SK-N-SH (cell line): ENCODE data around the gene PTPRS. TPM values are rescaled to one million over a fixed set of nuclear protein-coding genes. Genes with fewer than 3 reads are reported as not detected.
A peak's percentile ranks its signal among the peaks of the same experiment; 100 is the strongest.

ENCODE experiments used
- CTCF ChIA-PET: fragments of 300-600, 350-600 bp; formaldehyde crosslinking; extraction: SDS; loops from one replicate; lab custom pipeline; 2021; lab: Yijun Ruan, JAX
- POLR2A ChIA-PET: fragments of 350-600 bp; sonication (Branson Sonifier 250); formaldehyde crosslinking; extraction: SDS; loops from one replicate; lab custom pipeline; 2020; ENCODE audit warnings: antibody characterized with exemption, inconsistent platforms; lab: Yijun Ruan, JAX
- DNase-seq: peaks from one replicate; pipeline ENCODE4 v3.0.0; 2012
- H2AFZ ChIP-seq: fragments of 200-600 bp; sonication (generic); 2 replicates; pipeline ENCODE4 v1.8.1; 2016; ENCODE audit warnings: antibody characterized with exemption, mild to moderate bottlenecking, low read depth
- H3F3A ChIP-seq: fragments of 200-600 bp; sonication (generic); replicated peaks from 2 replicates; pipeline ENCODE3; 2016; ENCODE audit warnings: antibody characterized with exemption, mild to moderate bottlenecking; ENCODE audit not compliant: insufficient read depth
- H3K27ac ChIP-seq, 2 experiments: fragments of 200-500 bp in 1 of 2; fragments of 200-600 bp in 1 of 2; sonication (Bioruptor generic) in 1 of 2; sonication (generic), shearing (Covaris generic) in 1 of 2; 2 replicates each; pipeline versions ENCODE4 v1.5.1 to v1.6.1; 2014 to 2016; ENCODE audit warnings: low read depth in 2 of 2, inconsistent platforms in 1 of 2, low read length in 1 of 2, mild to moderate bottlenecking in 1 of 2, mixed read lengths in 1 of 2
- H3K27me3 ChIP-seq: fragments of 200-600 bp; sonication (generic), shearing (Covaris generic); 2 replicates; pipeline ENCODE4 v1.6.1; 2016; ENCODE audit warnings: mixed run types; ENCODE audit not compliant: insufficient read depth
- H3K36me3 ChIP-seq, 2 experiments: fragments of 200-500 bp in 1 of 2; fragments of 200-600 bp in 1 of 2; sonication (Bioruptor generic) in 1 of 2; sonication (generic) in 1 of 2; replicated peaks in 1 of 2; 2 replicates each; pipeline versions ENCODE3 to v1.5.1; 2014 to 2016; ENCODE audit warnings: low read length in 1 of 2, mild to moderate bottlenecking in 1 of 2; ENCODE audit not compliant: insufficient read depth in 2 of 2, control insufficient read depth in 1 of 2
- H3K4me1 ChIP-seq, 2 experiments: fragments of 200-500 bp in 1 of 2; fragments of 200-600 bp in 1 of 2; sonication (Bioruptor generic) in 1 of 2; sonication (generic), shearing (Covaris generic) in 1 of 2; 2 replicates each; pipeline versions ENCODE4 v1.5.1 to v1.6.1; 2014 to 2016; ENCODE audit warnings: low read depth in 1 of 2, low read length in 1 of 2, mixed run types in 1 of 2; ENCODE audit not compliant: insufficient read depth in 2 of 2, control insufficient read depth in 1 of 2
- H3K4me2 ChIP-seq: fragments of 200-600 bp; sonication (generic), shearing (Covaris generic); 2 replicates; pipeline ENCODE4 v1.6.1; 2017; ENCODE audit warnings: mixed run types
- H3K4me3 ChIP-seq, 2 experiments: fragments of 200-500 bp in 1 of 2; fragments of 200-600 bp in 1 of 2; sonication (Bioruptor generic) in 1 of 2; sonication (generic), shearing (Covaris generic) in 1 of 2; 2 replicates each; pipeline versions ENCODE4 v1.5.1 to v1.8.1; 2014 to 2016; ENCODE audit warnings: low read depth in 2 of 2, inconsistent platforms in 1 of 2, low read length in 1 of 2, mild to moderate bottlenecking in 1 of 2, mixed read lengths in 1 of 2, moderate library complexity in 1 of 2
- H3K79me2 ChIP-seq: fragments of 200-600 bp; sonication (generic); 2 replicates; pipeline ENCODE4 v1.8.1; 2017; ENCODE audit warnings: mild to moderate bottlenecking; ENCODE audit not compliant: insufficient read depth
- H3K9ac ChIP-seq: fragments of 200-600 bp; sonication (generic); 2 replicates; pipeline ENCODE4 v1.6.1; 2017; ENCODE audit warnings: mixed run types
- H3K9me2 ChIP-seq: fragments of 200-600 bp; sonication (generic); 2 replicates; pipeline ENCODE4 v1.6.1; 2017; ENCODE audit warnings: mixed run types
- H3K9me3 ChIP-seq: fragments of 200-600 bp; sonication (generic); 2 replicates; pipeline ENCODE4 v1.6.1; 2017; ENCODE audit warnings: mixed run types, mild to moderate bottlenecking, moderate library complexity
- H4K20me1 ChIP-seq: fragments of 200-600 bp; sonication (generic); 2 replicates; pipeline ENCODE4 v1.6.1; 2017; ENCODE audit warnings: mild to moderate bottlenecking, mixed run types; ENCODE audit not compliant: insufficient read depth
- GATA2 ChIP-seq: sonication (generic); formaldehyde crosslinking; IDR thresholded peaks from 2 replicates; pipeline ENCODE4 v1.5.0; 2020; ENCODE audit warnings: mild to moderate bottlenecking, missing genetic modification reagents
- JUND ChIP-seq: IDR thresholded peaks from 2 replicates; pipeline ENCODE4 v1.4.0; 2012
- RAD21 ChIP-seq: IDR thresholded peaks from 2 replicates; pipeline ENCODE4 v1.6.1; 2012; ENCODE audit warnings: mild to moderate bottlenecking, low read length
- TEAD4 ChIP-seq: IDR thresholded peaks from 2 replicates; pipeline ENCODE4 v1.4.0; 2012; ENCODE audit warnings: mild to moderate bottlenecking, borderline replicate concordance; ENCODE audit not compliant: insufficient read depth
- USF1 ChIP-seq: IDR thresholded peaks from 2 replicates; pipeline ENCODE4 v1.4.0; 2012; ENCODE audit warnings: low read depth, borderline replicate concordance
- WGBS: methylation state at CpG from one replicate; pipeline ENCODE4 v1.1.6; 2017; ENCODE audit warnings: low lambda C conversion rate; 5-methylcytosine and 5-hydroxymethylcytosine counted together
- polyA plus RNA-seq, 3 experiments: library from polyadenylated mRNA; depleted of rRNA; stranded (reverse); fragments of >200 nt; gene quantifications; 2 replicates each; pipeline ENCODE4 v1.2.3, GENCODE V29; 2012

Gene PTPRS
- polyA plus RNA-seq, 1 of the 3 experiments (the other 2 are of a cell fraction) = 91.0 TPM

GRCh38 chr19:5338656-5339197 is 1.9 kb downstream of the PTPRS start:
- Histone ChIP-seq H3K4me2 (peak overlapping the region; percentile 98), H3K4me1 (peaks cover 3 to 8% of the 10 kb centered on the region in 2 experiments; a peak in 2 of 4 replicates), H3K27ac (no peak overlapping the region), H3K4me3 (peak overlapping the region; percentile 83 to 88; a peak in 3 of 4 replicates), H3K79me2 (peaks cover 8% of the 10 kb centered on the region; the same call in 1 of the 2 replicates), H3K9me2 (no peaks in the 10 kb centered on the region), H3K9ac (peak overlapping the region; percentile 76; the same call in 1 of the 2 replicates), H3K27me3 (no peaks in the 10 kb centered on the region), H3F3A (no peaks in the 10 kb centered on the region), H4K20me1 (peaks cover 25% of the 10 kb centered on the region), H2AFZ (no peak overlapping the region), H3K36me3 (no peaks in the 10 kb centered on the region)
- POLR2A ChIA-PET = interaction anchor here (1.2 kb wide), 1 partner anchor 46 kb away, joined by 5 read pairs; no protein-coding TSS in a partner anchor
- peak; percentile 81 for DNase-seq
- 55% methylated on average over 18 of the region's 29 CpGs for WGBS
- CTCF ChIA-PET = interaction anchor here (0.8 to 1.5 kb wide), 3 partner anchors 9 to 290 kb away, joined by 3 to 4 read pairs (median 4); no protein-coding TSS in a partner anchor
- TF ChIP-seq RAD21 (peak; percentile 17; the same call in 1 of the 2 replicates), TEAD4 (no peak)
- TF ChIP-seq, all 33 proteins: peak for 1
- no peaks in the 10 kb centered on the region for H3K9me3 ChIP-seq

GRCh38 chr19:5337708-5338655 is 2.6 kb downstream of the PTPRS start:
- no peak overlapping the region for H3K4me2 ChIP-seq
- no peak overlapping the region for H3K4me3 ChIP-seq
- H4K20me1 ChIP-seq = peaks cover 29% of the 10 kb centered on the region
- ChIA-PET CTCF (interaction anchor here (1.2 to 1.5 kb wide), 3 partner anchors 9 to 289 kb away, joined by 3 to 4 read pairs (median 4); no protein-coding TSS in a partner anchor), POLR2A (interaction anchor here (1.2 kb wide), 1 partner anchor 45 kb away, joined by 5 read pairs; no protein-coding TSS in a partner anchor)
- H3K9ac ChIP-seq = no peak overlapping the region
- H3K9me3 ChIP-seq = no peaks in the 10 kb centered on the region
- H3K9me2 ChIP-seq = no peaks in the 10 kb centered on the region
- peaks cover 8% of the 10 kb centered on the region; the same call in 1 of the 2 replicates for H3K79me2 ChIP-seq
- WGBS = 97% methylated on average over 21 of the region's 34 CpGs
- H3K27me3 ChIP-seq = no peaks in the 10 kb centered on the region
- TF ChIP-seq GATA2 (no peak), JUND (no peak)
- H3K27ac ChIP-seq = no peak overlapping the region
- H3K4me1 ChIP-seq = peaks cover 3 to 8% of the 10 kb centered on the region in 2 experiments; a peak in 2 of 4 replicates
- H3K36me3 ChIP-seq = no peaks in the 10 kb centered on the region
- no peaks in the 10 kb centered on the region for H3F3A ChIP-seq
- no peak overlapping the region for H2AFZ ChIP-seq
- DNase-seq = no peak

GRCh38 chr19:5337126-5337525 is 3.5 kb downstream of the PTPRS start:
- ChIA-PET POLR2A (no interaction called here), CTCF (interaction anchor here (1.2 kb wide), 1 partner anchor 19 kb away, joined by 3 read pairs; no protein-coding TSS in a partner anchor)
- Histone ChIP-seq H2AFZ (no peak overlapping the region), H4K20me1 (peaks cover 33% of the 10 kb centered on the region), H3K9me3 (no peaks in the 10 kb centered on the region), H3F3A (no peaks in the 10 kb centered on the region), H3K4me3 (no peak overlapping the region), H3K36me3 (no peaks in the 10 kb centered on the region), H3K27me3 (no peaks in the 10 kb centered on the region), H3K9me2 (no peaks in the 10 kb centered on the region), H3K4me2 (no peak overlapping the region), H3K9ac (no peak overlapping the region), H3K79me2 (peaks cover 8% of the 10 kb centered on the region; the same call in 1 of the 2 replicates), H3K27ac (no peak overlapping the region), H3K4me1 (peaks cover 3 to 8% of the 10 kb centered on the region in 2 experiments; a peak in 2 of 4 replicates)
- no peak for TF ChIP-seq USF1
- no peak for DNase-seq
- WGBS = 98% methylated on average over 24 of the region's 24 CpGs
